GM19467 (cell line): ENCODE data around the gene HOXA3.

ENCODE experiments used
- ATAC-seq: cut with Tn5 transposase; IDR thresholded peaks from one replicate; pipeline ENCODE4 v1.9.1; 2021; ENCODE audit warnings: mild to moderate bottlenecking, moderate library complexity; ENCODE audit not compliant: unreplicated experiment

The HOXA3 gene

GRCh38 chr7:27116962-27117886 is 35.2 kb downstream of the HOXA3 start:
- no peak for ATAC-seq

- no peak for ATAC-seq
Measured at GRCh38 chr7:27116031-27116961, 36.1 kb downstream of the HOXA3 start.

- ATAC-seq = no peak
Measured at GRCh38 chr7:27115221-27116026, 37.0 kb downstream of the HOXA3 start.

DNA sequence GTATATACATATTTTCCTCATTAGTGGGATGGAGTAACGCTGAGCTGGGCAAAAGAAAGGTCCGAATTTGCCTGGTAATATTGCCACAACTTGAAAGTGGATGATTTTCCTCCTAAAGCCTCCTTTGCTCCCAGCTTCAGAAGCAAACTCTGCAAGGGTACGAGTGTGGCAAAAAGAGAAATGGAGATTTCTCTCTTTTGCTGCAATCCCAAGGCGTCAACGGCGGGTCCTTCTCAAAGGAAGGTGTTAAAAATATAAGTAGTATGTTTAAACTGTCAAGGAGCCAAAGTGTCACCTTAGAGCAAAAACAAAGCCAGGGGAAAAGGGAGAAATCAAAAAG is 37.5 kb downstream of the HOXA3 start:
- ATAC-seq = no peak

DNA sequence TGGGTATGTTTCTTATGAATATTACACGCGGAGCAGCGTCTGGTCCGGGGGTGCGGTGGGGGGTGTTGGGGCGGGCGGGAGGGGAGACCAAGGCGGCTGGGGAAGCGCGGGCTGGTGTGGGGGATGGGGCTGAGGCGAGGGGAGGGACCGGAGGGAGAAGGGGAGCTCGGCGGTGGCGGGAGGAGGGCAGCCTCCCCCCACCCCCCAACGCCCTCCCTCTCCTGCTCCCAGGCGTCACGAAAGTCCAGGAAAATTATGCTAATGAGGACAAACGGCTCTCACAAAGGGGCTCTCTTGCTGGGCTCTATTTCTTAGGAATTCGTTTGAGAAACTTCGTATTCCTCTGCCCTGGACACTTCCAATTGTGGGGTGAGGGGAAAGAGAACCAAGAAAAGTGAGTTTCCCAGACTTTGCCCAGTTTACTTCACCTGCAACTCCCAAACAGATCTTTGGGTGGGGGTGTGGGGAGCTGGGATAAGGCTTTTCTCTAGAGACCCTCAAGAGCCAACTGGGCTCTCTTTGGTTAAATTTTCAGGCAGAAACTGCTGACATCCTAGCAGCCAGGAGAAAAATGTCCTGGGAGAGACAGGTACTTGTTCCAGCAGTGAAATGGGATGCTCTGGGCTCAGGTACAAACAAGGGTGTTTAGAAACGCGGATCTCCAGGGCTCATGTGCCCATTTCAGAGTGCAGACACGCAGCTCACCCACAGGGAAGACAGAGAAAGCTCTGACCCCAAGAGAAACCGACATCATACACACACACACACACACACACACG is 38.2 kb downstream of the HOXA3 start:
- no peak for ATAC-seq

- no peak for ATAC-seq
Measured at GRCh38 chr7:27112955-27113949, 39.1 kb downstream of the HOXA3 start.

DNA sequence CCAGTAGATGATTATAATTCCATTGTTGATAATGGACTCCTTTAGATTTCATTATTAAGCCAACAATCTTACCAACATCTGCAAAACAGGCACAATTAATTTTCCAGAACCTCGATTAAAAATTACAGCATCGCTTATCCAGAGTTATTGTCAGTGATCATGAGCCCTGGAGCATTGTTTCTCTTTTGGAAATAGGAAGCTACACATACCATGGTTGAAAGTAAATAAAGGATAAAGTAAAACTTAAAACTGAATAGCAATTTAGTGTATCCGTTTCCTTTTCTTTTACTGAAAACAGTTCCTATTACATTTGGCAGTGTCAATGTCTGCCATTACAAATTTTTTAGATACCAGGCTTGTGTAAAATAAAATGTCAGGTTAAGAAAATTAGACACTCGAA is 40.0 kb downstream of the HOXA3 start:
- no peak for ATAC-seq

GRCh38 chr7:27111751-27112277 is 40.6 kb downstream of the HOXA3 start:
- ATAC-seq = no peak

DNA sequence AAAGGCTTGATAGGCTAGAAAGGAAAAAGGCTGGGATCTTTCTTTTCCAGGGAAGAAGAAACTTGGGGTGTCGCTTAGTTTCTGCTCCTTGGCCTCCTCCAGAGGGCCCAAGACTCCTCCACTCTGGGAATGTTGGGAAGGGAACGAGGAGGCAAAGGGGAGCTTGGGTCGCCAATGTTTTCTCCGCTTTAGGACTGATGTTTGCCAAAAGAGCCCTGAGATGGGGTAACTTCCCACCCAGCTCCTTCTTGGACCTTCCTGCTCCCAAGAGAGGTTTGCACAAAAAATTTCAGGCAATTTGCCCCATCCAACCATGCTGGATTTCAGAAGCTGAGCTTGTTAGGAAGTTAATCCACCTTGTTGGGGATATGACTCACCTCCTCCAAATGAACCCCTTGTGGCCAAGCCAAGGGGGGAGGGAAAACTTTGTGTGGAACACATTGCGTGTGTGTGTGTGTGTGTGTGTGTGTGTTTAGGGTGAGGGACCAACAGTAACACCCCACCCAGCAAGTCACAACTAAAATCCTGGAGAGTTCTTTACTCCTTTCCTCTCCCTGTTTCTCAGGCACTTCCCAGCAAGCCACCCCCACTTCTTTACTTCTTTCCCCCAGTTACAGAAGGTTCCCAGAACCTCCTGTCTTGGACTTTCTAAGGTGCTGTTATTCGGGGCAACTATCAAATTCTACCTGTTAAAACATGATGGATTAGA is 41.2 kb downstream of the HOXA3 start:
- ATAC-seq = no peak

- no peak for ATAC-seq
Measured at GRCh38 chr7:27110186-27111031, 42.0 kb downstream of the HOXA3 start.

DNA sequence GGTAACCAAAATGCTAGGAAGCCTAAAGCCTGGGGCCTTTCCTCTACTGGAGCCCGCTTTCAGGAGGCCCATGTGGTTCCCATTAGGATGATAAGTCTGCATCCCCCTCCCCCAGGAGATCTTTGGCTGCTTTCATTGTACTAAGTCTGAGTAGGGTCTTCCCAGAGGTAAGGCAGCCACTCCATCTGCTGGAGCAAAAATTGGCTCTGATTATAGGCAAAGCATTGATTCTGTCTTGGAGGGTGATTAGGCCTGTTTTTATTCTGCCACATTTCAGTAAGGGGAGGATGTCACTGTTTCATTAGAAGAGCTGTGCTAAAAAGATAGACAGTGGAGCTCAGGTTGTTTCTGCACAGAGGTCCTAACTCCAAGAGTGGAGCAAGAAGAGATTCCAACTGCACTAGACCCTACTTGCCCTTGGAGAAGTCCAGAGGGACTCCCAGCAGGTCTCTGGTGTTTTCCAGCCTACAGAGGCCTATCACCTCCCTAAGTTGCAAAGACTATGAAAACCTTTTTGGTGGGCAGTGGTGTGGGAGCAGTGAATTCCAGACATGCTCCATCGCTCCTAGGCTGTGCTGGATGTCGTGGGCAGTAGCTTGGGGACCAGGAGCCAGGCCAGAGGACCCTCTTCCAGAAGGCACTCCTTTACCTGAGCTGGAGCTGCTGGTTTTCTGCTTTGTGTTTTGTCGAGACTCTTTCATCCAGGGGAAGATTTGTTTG is 42.8 kb downstream of the HOXA3 start:
- ATAC-seq = no peak

DNA sequence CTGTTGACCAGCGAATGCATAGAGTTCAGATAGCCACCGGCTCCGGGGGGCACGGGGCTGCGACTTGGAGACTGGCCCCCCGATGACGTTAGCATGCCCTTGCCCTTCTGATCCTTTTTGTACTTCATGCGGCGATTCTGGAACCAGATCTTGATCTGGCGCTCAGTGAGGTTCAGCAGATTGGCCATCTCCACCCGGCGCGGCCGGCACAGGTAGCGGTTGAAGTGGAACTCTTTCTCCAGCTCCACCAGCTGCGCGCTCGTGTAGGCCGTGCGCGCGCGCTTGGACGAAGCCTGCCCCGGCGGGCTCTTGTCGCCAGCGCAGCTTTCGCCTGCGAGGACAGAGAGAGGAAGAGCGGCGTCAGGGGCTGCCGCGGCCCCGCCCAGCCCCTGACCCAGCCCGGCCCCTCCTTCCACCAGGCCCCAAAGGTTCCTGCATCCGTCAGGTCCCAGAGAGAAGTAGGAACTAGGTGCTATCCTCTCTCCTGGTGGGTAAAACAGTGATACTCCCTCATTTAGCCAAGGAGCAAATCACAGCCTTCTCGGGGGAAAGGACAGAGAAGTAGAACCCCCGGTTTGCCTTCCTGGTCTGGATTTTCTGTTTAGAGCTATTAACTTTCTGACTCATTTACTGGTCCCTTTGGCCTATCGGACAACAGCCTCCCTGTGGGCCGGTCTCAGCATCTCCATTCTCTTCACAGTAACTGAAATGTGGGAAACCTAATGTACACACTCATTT is 43.8 kb downstream of the HOXA3 start:
- ATAC-seq = no peak

DNA sequence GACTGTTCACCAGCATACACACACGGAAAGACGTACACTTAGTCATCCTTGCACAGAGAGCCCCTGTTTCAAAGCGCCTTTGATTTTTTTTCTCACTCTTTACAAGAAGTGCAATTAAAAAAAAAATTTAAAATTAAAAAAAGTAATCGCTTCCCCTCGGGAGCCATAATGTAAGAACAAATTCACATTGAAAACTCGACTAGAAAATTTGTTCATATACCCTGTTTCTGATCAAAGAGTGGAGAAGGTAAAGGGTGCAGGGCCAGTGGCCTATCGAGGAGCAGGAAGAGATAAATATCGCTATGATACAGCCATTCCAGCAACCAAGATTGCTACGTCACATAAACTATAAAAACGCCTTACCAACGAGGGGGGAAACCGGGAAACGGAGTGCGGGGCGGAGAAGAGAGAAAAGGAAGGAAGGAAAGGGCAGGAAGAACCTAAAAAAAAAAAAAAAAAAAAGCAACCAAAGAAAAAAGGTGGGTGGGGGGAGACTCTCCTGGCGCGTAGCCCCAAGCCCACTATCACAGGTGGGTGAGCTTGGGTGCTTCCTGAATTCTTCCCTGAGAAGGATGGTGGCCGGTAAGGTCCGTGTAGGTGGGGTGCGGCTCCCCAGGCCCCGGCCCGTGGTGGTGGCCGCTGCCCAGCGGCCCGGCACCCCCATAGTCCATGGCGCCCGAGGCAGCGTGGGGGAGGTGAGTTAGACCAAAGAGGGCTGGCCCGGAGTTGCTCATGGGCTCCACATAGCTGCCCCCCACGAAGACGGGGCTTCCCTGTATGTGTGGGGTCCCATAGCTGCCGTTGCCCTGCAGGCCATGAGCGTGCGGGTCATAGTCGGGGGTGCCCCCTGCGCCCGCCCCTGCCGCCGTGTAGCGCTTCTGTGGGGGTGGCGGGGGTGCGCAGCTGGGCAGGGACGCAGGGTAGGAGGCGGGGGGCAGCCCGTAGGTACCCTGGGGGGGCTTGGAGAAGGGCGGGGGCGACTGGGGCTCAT is 44.7 kb downstream of the HOXA3 start:
- ATAC-seq = no peak

DNA sequence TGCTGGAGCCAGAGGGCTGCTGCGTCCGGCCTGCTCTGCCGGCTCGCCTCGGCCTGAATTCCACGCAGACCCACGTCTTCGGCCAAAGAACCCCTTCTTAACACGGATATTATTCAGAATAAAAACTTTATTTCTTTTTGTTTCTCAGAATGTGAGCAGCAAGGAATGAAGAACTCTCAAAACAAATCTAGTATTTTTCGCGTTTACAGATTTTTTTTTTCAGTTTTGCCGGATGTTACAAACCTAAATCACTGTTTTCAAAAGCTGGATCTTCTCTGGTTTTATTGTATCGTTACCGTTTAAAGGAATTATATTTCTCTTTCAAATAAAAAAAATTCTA is 45.5 kb downstream of the HOXA3 start:
- ATAC-seq = no peak
